Measurements from ENCODE around the gene LRATD1. TPM values are rescaled to one million over a fixed set of nuclear protein-coding genes. Genes with fewer than 3 reads are reported as not detected.

The LRATD1 gene
- polyA plus RNA-seq, 1 experiment = 2.0 TPM

- DNase-seq (ENCODE audit: low read depth, low spot score) = no peak
- Histone ChIP-seq H3K27ac (ENCODE audit: low read depth, low read length) (no peak overlapping the region), H3K27me3 (ENCODE audit: control insufficient read depth, insufficient read depth, low read length) (no peaks in the 10 kb centered on the region), H3K9me3 (ENCODE audit: control insufficient read depth, insufficient read depth, low read length) (no peaks in the 10 kb centered on the region), H3K4me3 (ENCODE audit: low read depth, low read length) (no peak overlapping the region)
- ChIA-PET POLR2A (no interaction called here), CTCF (no interaction called here)
- TF ChIP-seq CTCF (IDR thresholded peaks at IDR 0.05; ENCODE audit: low read depth, low read length) = no peak
Measured at GRCh38 chr2:14673351-14673875, 40.9 kb downstream of the LRATD1 start.

GRCh38 chr2:14675489-14675888, 43.0 kb downstream of the LRATD1 start:
- DNase-seq (ENCODE audit: low read depth, low spot score) = no peak
- no peak for TF ChIP-seq CTCF (IDR thresholded peaks at IDR 0.05; ENCODE audit: low read depth, low read length)
- no peaks in the 10 kb centered on the region for H3K9me3 ChIP-seq (ENCODE audit: control insufficient read depth, insufficient read depth, low read length)
- H3K27me3 ChIP-seq (ENCODE audit: control insufficient read depth, insufficient read depth, low read length) = no peaks in the 10 kb centered on the region
- ChIA-PET POLR2A (no interaction called here), CTCF (interaction anchor here (1.1 kb wide), 1 partner anchor 20 kb away, joined by 3 read pairs; no protein-coding TSS in a partner anchor)
- H3K27ac ChIP-seq (ENCODE audit: low read depth, low read length) = no peak overlapping the region
- no peak overlapping the region for H3K4me3 ChIP-seq (ENCODE audit: low read depth, low read length)

GRCh38 chr2:14676371-14676770, 43.9 kb downstream of the LRATD1 start:
- H3K4me3 ChIP-seq (ENCODE audit: low read depth, low read length) = no peak overlapping the region
- no peaks in the 10 kb centered on the region for H3K9me3 ChIP-seq (ENCODE audit: control insufficient read depth, insufficient read depth, low read length)
- ChIA-PET POLR2A (no interaction called here), CTCF (no interaction called here)
- DNase-seq (ENCODE audit: low read depth, low spot score) = no peak
- H3K27ac ChIP-seq (ENCODE audit: low read depth, low read length) = no peak overlapping the region
- no peaks in the 10 kb centered on the region for H3K27me3 ChIP-seq (ENCODE audit: control insufficient read depth, insufficient read depth, low read length)
- no peak for TF ChIP-seq CTCF (IDR thresholded peaks at IDR 0.05; ENCODE audit: low read depth, low read length)

GRCh38 chr2:14677039-14677438, 44.5 kb downstream of the LRATD1 start:
- H3K4me3 ChIP-seq (ENCODE audit: low read depth, low read length) = no peak overlapping the region
- no peaks in the 10 kb centered on the region for H3K9me3 ChIP-seq (ENCODE audit: control insufficient read depth, insufficient read depth, low read length)
- POLR2A ChIA-PET = no interaction called here
- DNase-seq (ENCODE audit: low read depth, low spot score) = no peak
- no peak for TF ChIP-seq CTCF (IDR thresholded peaks at IDR 0.05; ENCODE audit: low read depth, low read length)
- CTCF ChIA-PET = no interaction called here
- H3K27ac ChIP-seq (ENCODE audit: low read depth, low read length) = no peak overlapping the region
- no peaks in the 10 kb centered on the region for H3K27me3 ChIP-seq (ENCODE audit: control insufficient read depth, insufficient read depth, low read length)

- DNase-seq (ENCODE audit: low read depth, low spot score) = no peak
- no peak overlapping the region for H3K4me3 ChIP-seq (ENCODE audit: low read depth, low read length)
- H3K9me3 ChIP-seq (ENCODE audit: control insufficient read depth, insufficient read depth, low read length) = no peaks in the 10 kb centered on the region
- no peak for TF ChIP-seq CTCF (IDR thresholded peaks at IDR 0.05; ENCODE audit: low read depth, low read length)
- no peaks in the 10 kb centered on the region for H3K27me3 ChIP-seq (ENCODE audit: control insufficient read depth, insufficient read depth, low read length)
- CTCF ChIA-PET = no interaction called here
- POLR2A ChIA-PET = no interaction called here
- no peak overlapping the region for H3K27ac ChIP-seq (ENCODE audit: low read depth, low read length)
Measured at GRCh38 chr2:14678761-14679160, 46.2 kb downstream of the LRATD1 start.

Data from AG04450 (cell line).